22Rv1 (cell line): Measurements from ENCODE around the gene C1orf210.

ENCODE experiments used
- H3K27ac ChIP-seq: fragments of 450-650 bp; 2 replicates; pipeline ENCODE4 v1.5.1; 2017
- ZFX ChIP-seq: fragments of 450-650 bp; IDR thresholded peaks from 2 replicates; pipeline ENCODE4 v1.6.1; 2017; ENCODE audit warnings: antibody characterized with exemption, borderline replicate concordance
- TF ChIP-seq, protein P1 (sequence below): fragments of 450-650 bp; IDR thresholded peaks from 2 replicates; pipeline ENCODE4 v1.5.1; 2017; ENCODE audit warnings: mild to moderate bottlenecking

Gene C1orf210

DNA sequence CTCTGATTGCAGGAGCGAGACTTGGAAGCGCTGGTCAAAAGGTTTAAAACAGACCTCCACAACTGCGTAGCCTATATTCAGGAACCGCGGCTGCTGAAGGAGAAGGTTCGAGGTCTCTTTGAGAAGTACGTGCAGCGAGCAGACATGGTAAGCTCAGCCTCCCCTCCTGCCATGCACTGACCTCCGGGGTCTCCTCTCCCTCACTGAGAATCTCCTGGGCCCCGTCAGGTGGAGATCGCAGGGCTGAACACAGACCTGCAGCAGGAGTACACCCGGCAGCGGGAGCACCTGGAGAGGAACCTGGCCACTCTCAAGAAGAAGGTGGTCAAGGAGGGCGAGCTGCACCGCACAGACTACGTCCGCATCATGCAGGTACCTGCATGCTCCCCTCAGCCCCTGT, 51.1 kb downstream of the C1orf210 start:
- no peak for TF ChIP-seq ZFX
- TF ChIP-seq, protein P1, sequence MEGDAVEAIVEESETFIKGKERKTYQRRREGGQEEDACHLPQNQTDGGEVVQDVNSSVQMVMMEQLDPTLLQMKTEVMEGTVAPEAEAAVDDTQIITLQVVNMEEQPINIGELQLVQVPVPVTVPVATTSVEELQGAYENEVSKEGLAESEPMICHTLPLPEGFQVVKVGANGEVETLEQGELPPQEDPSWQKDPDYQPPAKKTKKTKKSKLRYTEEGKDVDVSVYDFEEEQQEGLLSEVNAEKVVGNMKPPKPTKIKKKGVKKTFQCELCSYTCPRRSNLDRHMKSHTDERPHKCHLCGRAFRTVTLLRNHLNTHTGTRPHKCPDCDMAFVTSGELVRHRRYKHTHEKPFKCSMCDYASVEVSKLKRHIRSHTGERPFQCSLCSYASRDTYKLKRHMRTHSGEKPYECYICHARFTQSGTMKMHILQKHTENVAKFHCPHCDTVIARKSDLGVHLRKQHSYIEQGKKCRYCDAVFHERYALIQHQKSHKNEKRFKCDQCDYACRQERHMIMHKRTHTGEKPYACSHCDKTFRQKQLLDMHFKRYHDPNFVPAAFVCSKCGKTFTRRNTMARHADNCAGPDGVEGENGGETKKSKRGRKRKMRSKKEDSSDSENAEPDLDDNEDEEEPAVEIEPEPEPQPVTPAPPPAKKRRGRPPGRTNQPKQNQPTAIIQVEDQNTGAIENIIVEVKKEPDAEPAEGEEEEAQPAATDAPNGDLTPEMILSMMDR = no peak
- H3K27ac ChIP-seq = no peak overlapping the region

DNA sequence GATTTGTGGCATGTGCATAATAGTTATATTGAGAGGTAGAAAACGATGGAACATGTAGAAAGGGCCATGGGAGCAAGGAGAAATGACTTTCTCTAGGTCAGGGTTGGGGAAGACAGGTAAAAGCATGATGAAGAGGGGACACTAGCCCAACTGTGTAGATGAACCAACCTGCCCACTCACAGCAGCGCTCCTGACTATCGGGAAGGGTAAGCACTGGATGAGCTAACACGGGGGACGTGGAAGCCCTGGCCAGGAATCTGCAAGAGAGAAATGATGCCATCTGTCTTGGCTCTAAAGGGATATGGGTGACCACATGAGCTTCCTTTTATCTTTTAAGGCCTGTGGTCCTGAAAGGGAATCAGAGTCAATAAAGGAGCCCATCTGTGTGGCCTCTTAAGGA, 51.8 kb downstream of the C1orf210 start:
- no peak for TF ChIP-seq ZFX
- TF ChIP-seq, protein P1 = no peak
- H3K27ac ChIP-seq = no peak overlapping the region

DNA sequence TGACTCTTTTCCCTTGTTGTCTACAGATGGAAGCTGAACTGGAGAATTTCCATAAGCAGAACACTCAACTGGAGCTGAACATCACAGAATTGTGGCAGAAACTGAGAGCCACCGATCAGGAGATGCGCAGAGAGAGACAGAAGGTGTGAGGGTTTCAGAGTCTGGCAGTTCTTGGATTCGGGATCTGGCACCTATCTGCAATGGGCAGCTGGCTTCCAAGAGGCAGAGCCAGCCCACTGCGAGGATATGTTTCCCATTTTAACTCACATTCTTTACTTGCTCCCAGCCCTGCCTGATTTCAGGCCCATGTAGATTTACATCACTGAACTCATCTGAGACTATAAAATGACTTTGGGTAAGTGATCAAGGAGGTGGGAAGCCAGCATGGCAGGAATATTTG, 52.9 kb downstream of the C1orf210 start:
- no peak overlapping the region for H3K27ac ChIP-seq
- no peak for TF ChIP-seq ZFX
- TF ChIP-seq, protein P1 = no peak

DNA sequence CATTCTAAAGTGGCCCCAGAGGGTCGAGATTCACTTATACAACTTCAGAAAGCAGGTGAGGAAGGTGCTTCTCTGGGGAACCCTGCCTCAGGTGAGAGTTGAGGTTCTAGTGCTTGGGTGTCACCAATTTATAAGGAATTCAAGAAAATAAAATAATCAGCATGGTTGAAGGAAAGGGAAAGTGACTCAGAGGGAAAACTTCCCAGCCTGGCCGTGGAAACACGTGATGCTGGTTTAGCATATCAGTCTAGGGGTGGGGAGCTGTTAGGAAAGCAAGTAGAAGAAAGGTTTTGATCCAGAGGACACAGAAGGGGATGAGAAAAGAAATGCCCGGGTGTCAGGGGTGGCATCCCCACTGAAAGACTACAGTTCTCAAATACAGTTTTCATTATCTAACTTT, 53.3 kb downstream of the C1orf210 start:
- TF ChIP-seq, protein P1 = no peak
- no peak for TF ChIP-seq ZFX
- H3K27ac ChIP-seq = no peak overlapping the region
